ENCODE results near the gene ULK3. TPM values are rescaled to one million over a fixed set of nuclear protein-coding genes. Genes with fewer than 3 reads are reported as not detected.

The ULK3 gene
- total RNA-seq, 4 donors from 2014 or later = 39.0 to 56.5 (median 48.1) TPM

GRCh38 chr15:74884428-74885223 is 41.7 kb upstream of the ULK3 start:
- no peak for DNase-seq

GRCh38 chr15:74882528-74882927 is 39.6 kb upstream of the ULK3 start:
- Histone ChIP-seq H3K9me3 (no peaks in the 10 kb centered on the region), H3K4me1 (no peaks in the 10 kb centered on the region), H3K27me3 (no peaks in the 10 kb centered on the region), H3K36me3 (no peaks in the 10 kb centered on the region), H3K27ac (no peak overlapping the region), H3K4me3 (no peak overlapping the region)
- DNase-seq = no peak
- in situ Hi-C loops (cut with MboI; ENCODE audit: low sequenced_read_pairs in 4 of 4) = no loop called here
- intact Hi-C loops (cut with DNase I; ENCODE audit: low total_unique reads) = no loop called here
- TF ChIP-seq POLR2A (IDR thresholded peaks at IDR 0.05) = no peak
- no peak for TF ChIP-seq CTCF (IDR thresholded peaks at IDR 0.05 in 4 of 5, conservative IDR thresholded peaks at IDR 0.05 in 1 of 5)
- ATAC-seq = no peak

More at GRCh38 chr15:74884428-74885223, 41.7 kb upstream of the ULK3 start:
- no peaks in the 10 kb centered on the region for H3K9me3 ChIP-seq
- ATAC-seq = no peak
- TF ChIP-seq CTCF (IDR thresholded peaks at IDR 0.05 in 4 of 5, conservative IDR thresholded peaks at IDR 0.05 in 1 of 5) = no peak
- TF ChIP-seq POLR2A (IDR thresholded peaks at IDR 0.05) = no peak
- peaks cover 8 to 9% of the 10 kb centered on the region in 2 donors for H3K4me1 ChIP-seq
- intact Hi-C loops (cut with DNase I; ENCODE audit: low total_unique reads) (no loop called here), in situ Hi-C loops (cut with MboI; ENCODE audit: low sequenced_read_pairs in 4 of 4) (no loop called here)
- no peak overlapping the region for H3K27ac ChIP-seq
- H3K36me3 ChIP-seq = no peaks in the 10 kb centered on the region
- H3K27me3 ChIP-seq = no peaks in the 10 kb centered on the region
- H3K4me3 ChIP-seq = no peak overlapping the region

- intact Hi-C loops (cut with DNase I; ENCODE audit: low total_unique reads) = no loop called here
- H3K9me3 ChIP-seq = no peaks in the 10 kb centered on the region
- H3K4me3 ChIP-seq = no peak overlapping the region
- H3K4me1 ChIP-seq = peaks cover 0 to 7% of the 10 kb centered on the region in 2 donors
- no peaks in the 10 kb centered on the region for H3K27me3 ChIP-seq
- H3K27ac ChIP-seq = no peak overlapping the region
- TF ChIP-seq CTCF (IDR thresholded peaks at IDR 0.05 in 4 of 5, conservative IDR thresholded peaks at IDR 0.05 in 1 of 5) (no peak), POLR2A (IDR thresholded peaks at IDR 0.05) (no peak)
- in situ Hi-C loops (cut with MboI; ENCODE audit: low sequenced_read_pairs in 4 of 4) = no loop called here
- no peak for ATAC-seq
- H3K36me3 ChIP-seq = no peaks in the 10 kb centered on the region
- DNase-seq = no peak
Measured at GRCh38 chr15:74878273-74878672, 35.3 kb upstream of the ULK3 start.

GRCh38 chr15:74873756-74874424 is 30.9 kb upstream of the ULK3 start:
- intact Hi-C loops (cut with DNase I; ENCODE audit: low total_unique reads) = loop anchor here (1.0 kb wide), 2 partner anchors 31 to 82 kb away; partner anchors contain the start of genes RPP25 and ULK3
- ATAC-seq = peak in 1 of 2 donors; percentile 26
- Histone ChIP-seq H3K36me3 (no peaks in the 10 kb centered on the region), H3K27me3 (no peaks in the 10 kb centered on the region), H3K9me3 (no peaks in the 10 kb centered on the region), H3K4me1 (peaks cover 34 to 45% of the 10 kb centered on the region in 2 donors), H3K4me3 (peak overlapping the region; percentile 74 to 91 (median 84)), H3K27ac (peak overlapping the region; percentile 94 to 99 (median 96))
- no peak for TF ChIP-seq CTCF (IDR thresholded peaks at IDR 0.05 in 4 of 5, conservative IDR thresholded peaks at IDR 0.05 in 1 of 5)
- no peak for TF ChIP-seq POLR2A (IDR thresholded peaks at IDR 0.05)
- DNase-seq = no peak
- in situ Hi-C loops (cut with MboI; ENCODE audit: low sequenced_read_pairs in 4 of 4) = no loop called here
